Stimulated activated CD8-positive, alpha-beta memory T cell treated with anti-CD3 and anti-CD28 coated beads, Interleukin-12 subunit alpha, Interleukin-12 subunit beta, amount 100 ng/mL, for 4 hours (primary cell): ENCODE results near the gene SCIN.
"Not testable (repeated sequence)": the region's sequence is repeated elsewhere in the genome, so short reads cannot be mapped to it uniquely, and the experiment has no call there.

ENCODE experiments used
- DNase-seq: peaks from one replicate; pipeline ENCODE4 v3.0.0-alpha.2; 2020; ENCODE audit warnings: low read depth

The SCIN gene

DNA sequence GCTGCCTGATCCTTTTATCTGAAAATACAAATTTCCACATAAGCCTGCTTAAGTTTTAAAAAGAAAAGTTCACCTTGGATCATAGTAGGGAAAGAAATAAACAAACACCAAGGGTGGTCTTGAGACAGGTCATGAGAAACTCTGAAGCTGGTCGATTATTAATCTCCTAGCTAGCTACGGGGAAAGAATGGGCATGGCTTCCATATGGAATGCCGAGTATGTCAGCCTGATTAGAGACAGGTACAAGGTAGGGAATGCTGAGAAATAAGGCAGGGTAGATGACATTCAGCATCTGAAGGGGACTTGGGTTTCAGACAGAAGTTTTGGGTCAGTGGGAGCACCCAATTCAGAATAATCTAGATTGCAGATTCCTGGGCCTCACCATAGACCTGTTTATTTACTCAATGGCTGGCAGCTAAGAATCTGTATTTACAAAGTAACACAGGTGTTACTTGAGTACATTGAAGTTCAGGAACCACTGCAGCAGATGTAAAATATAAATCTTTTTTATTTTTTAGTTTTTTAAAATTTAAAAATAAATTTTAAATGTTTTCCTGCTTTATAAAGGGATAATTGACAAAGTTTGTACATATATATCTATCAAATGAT lies 49.0 kb downstream of the SCIN start:
- DNase-seq: no peak

DNA sequence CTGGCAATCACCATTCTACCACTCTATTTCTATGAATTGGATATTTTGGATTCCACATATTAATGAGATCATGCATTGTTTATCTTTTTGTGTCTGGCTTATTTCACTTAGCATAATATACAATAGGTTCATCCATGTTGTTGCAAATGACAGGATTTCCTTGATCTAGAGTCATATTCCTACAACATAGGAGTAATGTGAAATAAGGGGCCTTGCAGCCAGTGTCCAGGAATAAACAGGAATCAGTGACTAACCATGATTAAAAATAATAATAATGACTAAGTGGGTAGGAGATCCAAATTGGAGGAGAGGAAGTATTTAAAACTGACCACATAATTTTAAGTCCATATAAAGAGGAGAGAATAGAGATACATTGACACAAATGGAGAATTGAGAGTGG lies 49.9 kb downstream of the SCIN start:
- no peak for DNase-seq

DNA sequence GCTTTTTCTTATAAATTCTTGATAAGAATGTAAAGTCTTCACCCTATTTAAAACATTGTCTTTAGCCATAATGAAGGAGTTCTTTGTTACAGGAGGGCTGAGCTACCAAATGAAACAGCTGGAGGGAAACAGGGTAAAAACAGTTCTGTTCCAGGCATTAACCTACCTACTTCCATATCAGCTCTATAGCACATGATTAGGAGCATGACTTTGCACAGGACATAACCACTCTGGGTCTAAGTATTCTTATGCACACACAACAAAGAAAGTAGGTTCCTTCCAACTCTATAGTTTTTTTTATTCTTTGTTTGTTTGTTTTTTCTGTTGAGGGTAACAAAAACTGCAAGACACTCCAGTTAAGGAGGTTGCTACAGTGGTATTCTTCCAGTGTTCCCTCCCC lies 52.7 kb downstream of the SCIN start:
- DNase-seq: no peak

DNA sequence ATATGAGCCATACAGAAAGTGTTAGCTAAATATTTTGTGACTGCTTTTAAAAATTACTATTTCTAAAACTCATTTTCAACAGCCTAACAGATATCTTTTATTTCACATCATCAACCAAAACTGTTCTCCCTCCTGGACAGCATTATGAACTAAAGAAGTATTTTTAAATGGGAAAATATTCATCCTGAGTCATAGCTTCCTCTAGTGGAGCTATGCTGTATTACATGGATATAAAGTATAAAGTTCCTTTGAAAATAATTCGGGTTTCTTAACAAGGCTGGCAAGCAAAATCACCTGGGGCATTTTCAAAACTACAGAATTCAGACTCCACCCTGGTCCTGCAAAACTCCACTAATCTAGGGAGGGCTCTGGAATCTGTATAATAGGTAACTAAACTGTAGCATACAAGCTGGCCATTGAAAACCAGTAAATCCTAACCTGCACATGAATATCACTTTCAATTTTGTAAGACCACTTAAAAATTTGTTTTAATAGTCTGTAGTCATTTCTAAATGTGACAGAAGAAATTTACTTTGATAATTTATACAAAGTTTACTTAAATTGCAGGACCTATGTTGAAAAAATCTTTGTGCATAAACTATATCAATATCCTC lies 53.5 kb downstream of the SCIN start:
- no peak for DNase-seq

DNA sequence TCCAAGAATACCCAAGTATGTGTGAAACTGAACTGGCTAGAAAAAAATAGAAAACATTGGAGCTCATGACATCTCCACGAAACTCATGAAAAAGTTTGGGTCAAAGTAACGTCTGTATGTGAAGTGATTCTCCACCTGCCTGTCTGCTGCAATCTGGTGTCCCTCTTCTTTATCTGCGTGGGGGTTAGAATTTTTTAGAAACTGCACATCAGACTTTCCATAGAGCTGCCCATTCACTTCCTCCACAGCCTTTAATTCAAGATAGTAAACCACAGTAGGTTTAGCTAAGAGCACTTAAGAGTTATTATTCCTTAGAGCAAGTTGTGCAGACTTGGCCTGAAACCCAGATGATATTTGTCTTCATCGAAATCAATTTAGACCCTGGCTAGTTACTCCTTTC lies 55.3 kb downstream of the SCIN start:
- no peak for DNase-seq

DNA sequence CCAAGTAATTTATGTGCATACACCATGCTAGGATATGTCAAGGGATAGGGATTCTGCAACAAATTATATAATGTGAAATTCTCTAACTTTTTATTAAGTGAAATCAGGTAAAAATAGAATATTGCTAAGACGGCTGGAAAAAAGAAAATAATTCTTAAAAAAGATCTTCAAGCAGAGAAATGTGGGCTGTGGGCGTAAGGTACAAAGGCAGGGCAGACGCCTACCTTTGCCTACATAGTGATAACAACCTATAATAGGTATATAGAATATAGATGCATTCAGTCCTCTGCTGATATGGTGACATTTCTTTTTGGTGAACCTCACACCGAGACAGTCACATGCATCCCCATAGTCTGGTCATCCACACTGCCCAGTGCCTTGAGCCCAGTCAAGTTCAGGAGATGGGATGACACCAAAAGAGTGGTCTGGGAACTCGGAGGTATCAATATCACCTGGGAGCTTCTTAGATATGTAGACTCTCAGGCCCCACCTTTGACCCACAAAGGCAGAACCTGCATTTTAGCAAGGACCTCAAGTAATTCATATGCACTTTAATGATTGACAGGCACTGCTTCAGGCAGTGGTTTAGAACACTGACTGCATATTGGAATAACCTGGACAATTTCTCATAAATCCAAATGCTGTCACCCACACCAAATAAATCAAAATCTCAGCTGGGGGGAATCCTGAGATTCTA lies 59.4 kb downstream of the SCIN start:
- no peak for DNase-seq

DNA sequence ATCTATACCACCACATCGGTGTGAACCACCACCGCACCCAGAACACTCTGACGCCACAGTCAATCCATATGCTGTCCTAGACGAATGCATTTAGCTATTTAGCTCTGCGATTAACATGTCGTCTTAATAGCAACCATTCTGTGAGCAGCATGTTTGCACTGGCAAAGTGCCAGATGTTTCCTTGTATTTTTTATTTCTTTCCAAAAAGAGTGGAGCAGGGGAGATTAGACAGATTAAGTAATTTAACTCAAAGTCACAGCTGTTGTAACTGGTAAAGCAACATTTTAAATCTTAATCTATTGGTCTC lies 59.9 kb downstream of the SCIN start:
- DNase-seq: no peak

DNA sequence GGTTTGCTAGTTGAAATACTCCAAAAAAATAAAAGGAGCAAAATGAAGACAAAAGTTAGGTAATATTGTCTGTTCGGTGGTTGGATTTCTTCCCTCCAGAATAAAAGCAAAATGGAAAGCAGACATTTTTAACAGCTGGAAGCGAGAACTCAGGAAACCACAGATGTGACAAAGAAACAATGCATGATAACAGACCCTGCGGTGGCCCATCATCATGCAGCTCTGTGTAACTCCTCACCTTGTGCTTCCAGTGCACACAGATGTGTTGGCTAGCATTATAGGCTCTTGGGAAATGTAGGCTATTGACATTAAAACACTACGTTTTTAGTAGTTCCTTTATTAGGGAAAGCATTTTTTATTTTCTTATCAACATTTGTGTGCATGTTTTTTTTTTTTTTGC lies 63.1 kb downstream of the SCIN start:
- no peak for DNase-seq

DNA sequence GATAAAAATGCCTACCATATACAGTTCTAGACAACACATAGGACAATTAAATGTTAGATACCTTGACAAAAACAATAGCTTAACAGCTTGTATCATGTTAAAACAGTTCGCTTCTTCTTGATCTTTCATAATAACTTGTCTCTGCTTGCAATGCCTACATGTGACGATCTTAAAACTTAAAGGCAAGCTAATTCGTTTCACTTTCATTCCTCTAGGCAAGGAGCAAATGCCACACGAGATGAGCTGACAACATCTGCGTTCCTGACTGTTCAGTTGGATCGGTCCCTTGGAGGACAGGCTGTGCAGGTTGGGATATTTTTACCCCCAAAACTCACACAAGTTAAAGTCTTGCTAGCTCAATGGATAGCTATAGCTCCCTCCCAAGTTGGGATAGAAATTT lies 65.3 kb downstream of the SCIN start:
- no peak for DNase-seq

DNA sequence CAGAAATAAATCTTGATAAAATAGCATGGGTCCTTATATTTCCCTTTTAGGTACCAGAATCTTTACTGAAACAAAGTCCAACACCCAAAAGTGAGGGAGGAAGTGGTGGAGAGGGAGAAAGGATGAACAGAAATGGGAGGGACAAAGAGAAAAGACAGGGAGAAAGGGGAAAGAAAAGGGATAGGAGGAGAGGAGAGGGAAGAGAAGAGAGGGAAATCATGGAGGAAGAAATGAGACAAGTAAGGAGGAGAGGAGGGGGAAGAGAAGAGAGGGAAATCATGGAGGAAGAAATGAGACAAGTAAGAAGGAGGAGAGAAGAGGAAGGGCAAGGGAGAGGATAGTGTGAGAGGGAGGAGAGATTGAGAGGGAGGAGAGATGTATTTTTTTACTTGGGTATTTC lies 66.8 kb downstream of the SCIN start:
- no peak for DNase-seq

DNA sequence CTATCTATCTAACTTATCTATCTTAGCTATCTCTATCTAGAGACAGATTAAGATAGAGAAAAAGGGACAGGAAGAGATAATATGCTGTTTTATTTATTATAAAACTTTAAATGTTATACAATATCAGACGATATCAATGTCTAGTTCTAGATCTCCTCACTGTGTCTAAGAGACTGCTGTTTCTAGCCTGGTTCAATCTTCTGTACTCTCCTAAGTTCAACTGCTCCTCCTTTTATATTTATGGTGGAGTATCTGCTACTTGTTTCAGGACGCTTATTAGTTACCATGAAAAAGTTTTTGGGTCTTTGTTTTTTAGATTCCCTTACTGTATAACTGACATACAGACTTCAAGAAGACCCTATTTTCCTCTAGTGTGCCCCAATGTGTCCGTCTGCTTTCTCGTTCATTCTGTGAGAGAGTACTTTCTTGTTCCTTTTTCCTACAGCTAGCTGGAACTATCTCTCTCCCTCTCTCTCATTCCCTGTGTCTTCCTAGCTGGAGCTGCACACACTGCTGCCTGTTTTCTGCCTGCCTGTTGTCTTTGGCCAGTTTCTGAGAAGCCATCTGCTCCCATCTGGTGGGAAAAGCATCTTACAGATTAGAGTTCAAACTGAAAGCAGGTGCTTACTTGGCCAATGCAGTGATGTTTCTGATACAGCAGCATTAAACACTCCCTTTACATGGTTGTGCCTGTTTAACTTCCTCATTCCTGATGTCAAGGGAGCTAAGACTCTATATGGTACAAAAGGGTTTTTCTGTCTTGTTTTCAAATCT lies 67.5 kb downstream of the SCIN start:
- no peak for DNase-seq

DNA sequence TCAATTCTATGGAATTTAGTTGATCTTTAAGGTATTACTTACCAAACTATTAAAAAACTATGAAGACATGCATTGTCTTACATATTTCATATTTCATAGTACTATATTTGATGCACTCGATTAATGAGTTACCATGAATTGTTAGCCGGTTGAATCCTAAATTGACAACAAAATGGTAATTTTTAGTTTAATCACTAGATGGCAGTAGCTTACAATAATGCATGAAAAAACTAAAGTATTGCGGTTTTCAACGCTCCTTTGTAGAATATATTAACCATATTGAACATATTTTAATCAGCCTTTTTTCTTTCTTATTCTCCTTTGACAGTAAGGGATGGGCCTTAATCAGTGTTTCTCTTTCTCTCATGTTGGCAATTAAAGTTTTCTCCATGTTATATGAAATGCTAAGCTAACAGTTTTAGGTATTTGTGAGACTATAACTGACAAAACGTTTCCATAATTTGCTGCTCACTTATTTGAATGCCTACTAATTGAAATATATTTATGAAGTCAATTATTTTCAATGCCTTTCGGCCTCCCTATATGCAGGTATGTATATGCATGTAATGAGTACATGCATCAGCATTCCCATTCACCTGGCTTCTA lies 68.4 kb downstream of the SCIN start:
- DNase-seq: no peak

DNA sequence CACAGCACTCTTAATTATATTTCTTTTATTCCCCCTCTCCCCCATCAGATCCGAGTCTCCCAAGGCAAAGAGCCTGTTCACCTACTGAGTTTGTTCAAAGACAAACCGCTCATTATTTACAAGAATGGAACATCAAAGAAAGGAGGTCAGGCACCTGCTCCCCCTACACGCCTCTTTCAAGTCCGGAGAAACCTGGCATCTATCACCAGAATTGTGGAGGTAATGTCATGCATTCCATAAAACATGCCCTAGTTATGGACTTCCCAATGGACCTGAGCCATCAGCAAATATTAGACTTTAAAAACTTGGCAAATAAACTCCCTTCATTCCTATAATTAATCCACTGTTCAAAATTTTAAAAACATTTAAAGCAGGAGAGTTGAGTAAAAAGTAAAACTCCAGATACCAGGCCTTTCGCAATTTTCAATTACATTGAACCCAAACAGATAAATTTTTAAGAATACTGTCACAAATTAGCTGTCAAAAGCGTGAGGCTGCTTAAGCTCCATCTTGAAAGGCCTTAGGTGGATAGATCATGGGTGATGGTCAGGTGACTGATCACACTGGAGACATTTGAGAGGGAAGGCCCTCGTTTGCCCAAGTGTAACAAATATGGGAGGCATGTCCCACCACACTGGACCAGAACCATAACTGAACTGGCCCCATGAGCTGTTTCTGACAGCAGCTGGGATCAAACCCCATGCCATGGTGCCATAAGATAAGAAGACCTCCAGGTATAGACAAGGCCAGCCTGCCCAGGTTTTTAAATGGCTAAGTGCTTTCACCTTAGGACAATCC lies 70.0 kb downstream of the SCIN start:
- no peak for DNase-seq

DNA sequence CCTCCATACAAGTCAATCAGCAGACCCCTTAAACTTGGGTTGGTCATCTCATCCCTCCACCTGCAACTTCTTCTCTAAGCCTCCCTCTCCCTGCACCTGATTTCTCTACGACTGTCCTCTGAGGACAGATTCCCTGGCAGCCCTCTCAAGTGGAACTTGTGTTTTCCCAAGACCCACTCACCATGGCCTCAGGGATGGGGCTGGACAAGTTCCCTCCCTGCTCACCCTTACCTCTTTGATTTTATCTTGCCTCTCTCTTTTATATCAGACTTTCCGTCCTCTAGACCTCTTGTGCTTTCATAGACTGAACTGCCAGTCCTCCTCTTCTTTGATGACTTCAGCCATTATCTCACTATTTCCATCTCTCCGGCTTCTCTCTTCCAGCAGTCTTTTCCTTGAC lies 70.7 kb downstream of the SCIN start:
- DNase-seq: no peak

DNA sequence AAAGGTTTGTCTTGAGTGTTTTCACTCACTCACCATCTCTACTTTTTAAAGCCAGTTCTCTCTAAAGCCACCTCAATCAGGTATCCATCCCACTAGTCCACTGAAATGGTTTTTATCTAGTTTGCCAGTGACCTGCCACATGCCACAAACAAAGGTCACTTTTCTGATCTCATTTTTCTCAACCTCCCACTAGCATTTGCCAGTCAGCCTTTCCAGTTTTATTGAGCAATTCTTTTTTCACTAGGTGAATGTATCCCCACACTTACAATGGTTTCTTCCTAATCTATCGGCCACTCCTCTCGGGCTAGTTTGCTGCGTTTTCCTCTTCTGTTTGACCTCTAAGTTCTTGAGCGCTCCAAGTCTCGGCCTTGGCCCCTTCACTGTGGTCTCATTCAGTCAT lies 72.0 kb downstream of the SCIN start:
- no peak for DNase-seq

DNA sequence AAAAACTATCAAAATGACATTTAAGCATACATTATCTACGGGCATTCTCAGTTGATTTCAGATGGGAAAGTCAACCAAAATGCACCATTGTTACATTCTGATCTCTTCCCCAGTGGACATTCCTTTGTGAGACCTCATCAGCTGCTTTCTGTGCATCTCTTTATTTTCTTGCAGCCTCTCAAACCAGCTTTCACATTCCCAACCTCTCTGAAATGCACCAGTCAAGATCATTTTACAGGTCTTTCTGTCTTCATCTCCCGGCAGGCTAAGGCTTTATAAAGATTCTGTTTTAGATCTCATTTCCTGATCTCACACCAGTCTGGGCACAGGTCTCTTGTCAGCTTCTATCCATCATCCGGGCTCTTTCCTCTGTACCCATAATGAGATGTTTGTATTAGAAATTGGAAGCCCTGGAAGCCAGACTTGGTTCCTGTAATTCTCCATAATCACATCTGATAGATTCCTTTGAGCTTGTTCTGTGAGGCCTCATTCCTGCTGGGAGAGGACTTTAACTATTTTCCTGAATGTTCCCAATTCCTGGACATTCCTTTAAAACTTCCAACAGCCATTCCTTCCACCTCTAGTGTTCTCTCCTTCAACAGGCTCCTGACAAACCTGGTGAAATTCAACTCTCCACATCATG lies 72.6 kb downstream of the SCIN start:
- no peak for DNase-seq

DNA sequence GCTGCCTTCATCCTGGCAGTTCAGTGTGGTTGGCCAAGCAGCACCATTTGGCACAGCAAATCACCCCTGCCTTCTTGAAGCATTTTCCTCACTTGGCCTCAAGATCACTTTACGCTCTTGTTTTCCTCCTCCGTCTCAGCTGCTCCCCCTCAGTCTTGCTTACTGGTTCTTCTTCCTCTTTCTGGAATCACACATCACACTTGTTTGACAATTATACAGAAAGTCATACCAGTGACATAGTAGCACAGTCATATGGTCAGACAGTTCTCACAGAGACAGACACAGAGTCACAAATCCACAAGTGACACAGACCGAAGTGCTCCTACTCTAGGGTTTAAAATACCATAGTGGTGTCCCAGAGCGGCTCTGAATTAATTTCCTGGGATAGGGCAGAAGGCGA lies 73.1 kb downstream of the SCIN start:
- no peak for DNase-seq

DNA sequence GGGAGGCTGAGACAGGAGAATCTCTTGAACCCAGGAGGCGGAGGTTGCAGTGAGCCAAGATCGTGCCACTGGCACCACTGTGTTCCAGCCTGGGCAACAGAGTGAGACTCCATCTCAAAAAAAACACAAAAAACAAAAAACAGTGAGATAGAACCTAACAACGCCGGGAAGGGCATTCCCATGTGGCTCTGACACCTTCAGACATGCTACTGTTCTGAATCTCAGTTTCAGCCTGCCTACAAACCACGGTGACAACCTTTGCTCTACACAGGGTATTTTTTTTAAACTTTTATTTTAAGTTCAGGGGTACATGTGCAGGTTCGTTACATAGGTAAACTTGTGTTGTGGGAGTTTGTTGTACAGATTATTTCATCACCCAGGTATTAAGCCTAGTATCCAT lies 74.7 kb downstream of the SCIN start:
- DNase-seq: not testable (repeated sequence)

DNA sequence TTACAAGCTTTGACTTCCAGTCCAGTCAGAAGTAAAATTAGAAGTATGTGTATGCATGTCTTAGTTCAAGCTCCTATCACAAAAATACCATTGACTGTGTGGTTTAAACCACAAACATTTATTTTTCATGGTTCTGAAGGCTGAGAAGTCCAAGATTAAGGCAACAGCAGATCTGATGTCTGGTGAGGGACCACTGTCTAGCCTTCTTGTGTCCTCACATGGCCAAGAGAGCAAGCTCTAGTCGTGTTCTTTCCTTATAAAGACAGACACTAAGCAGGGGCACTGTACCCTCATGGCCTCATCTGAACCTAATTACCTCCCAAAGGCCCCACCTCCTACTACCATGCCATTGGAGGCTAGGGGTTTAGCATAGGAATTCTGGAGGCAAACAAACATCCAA lies 75.6 kb downstream of the SCIN start:
- no peak for DNase-seq

DNA sequence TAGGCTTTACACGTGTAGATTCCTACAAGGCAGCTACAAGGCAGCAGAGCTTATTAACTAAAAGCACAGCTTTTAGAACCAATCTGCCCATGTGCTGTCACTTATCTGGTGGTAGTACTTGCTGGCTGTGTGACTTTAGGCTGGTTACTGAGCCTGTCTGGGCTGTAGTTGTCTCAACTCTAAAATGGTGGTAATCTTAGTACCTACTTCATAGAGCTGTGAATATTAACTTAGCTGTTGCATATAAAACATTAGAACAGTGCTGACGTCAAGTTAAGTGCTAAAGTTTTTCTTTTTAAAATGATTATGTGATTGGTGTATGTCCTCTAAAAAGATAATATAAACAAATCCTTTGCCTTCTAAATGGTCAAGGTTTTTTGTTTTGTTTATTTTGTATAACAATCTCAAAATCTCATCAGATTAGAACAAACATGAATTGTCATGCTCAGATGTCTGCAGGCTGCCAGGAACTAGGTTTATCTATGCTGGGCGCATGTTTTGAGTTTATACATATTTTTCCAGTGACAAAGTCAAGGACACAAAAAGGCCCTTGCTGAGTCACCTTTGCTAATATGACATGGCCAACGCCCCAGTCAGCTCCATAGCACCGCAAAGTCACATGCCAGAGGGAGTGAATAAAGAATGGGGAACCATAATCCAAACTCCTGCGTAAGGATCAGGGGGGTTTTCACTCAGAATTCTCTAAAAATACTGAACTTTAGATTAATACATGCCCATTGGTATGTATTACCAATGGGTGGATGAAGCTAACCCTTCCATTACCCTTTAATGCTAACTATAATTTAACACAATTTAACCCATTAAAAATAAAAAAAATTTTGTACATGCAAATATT lies 77.1 kb downstream of the SCIN start:
- no peak for DNase-seq
